ENCODE results near the gene KCNN2.
"Not testable (repeated sequence)": the region's sequence is repeated elsewhere in the genome, so short reads cannot be mapped to it uniquely, and the experiment has no call there.

The KCNN2 gene

GRCh38 chr5:114418176-114419066 lies 56.6 kb downstream of the KCNN2 start:
- in situ Hi-C loops (cut with HindIII; ENCODE audit: low sequenced_read_pairs) = no loop called here

DNA sequence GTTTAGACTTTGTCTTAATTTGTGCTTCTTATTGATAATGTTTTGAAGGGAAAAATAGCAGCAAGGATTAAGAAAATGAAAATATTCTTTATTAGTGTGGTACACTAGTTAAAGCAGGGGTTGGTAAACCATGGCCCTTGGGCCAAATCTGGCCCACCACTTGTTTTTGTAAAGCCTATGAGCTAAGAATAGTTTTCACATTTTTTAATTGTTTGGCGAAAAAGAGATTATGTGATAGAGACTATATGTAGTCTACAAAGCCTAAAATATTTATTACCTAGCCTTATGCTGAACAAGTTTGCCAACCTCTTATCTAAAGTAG lies 57.2 kb downstream of the KCNN2 start:
- in situ Hi-C loops (cut with HindIII; ENCODE audit: low sequenced_read_pairs) = no loop called here

DNA sequence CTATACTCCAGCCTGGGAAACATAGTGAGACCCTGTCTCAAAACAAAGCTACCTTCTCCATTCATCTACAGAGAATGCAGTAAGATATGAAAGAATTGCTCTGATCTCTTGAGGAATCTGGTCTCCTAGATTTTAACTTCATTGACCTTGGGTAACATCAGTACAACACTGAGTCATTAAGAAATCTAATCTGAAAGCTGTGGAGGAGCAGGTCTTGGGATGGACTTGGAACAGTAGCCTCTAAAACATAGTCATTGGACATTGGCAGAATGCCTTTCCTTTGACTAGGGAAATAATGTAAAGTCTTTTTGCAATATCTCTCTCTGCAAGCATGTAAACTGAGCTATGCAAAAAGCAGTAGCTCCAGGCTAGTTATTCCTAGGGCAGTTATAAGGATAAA lies 58.1 kb downstream of the KCNN2 start:
- in situ Hi-C loops (cut with HindIII; ENCODE audit: low sequenced_read_pairs) = no loop called here

DNA sequence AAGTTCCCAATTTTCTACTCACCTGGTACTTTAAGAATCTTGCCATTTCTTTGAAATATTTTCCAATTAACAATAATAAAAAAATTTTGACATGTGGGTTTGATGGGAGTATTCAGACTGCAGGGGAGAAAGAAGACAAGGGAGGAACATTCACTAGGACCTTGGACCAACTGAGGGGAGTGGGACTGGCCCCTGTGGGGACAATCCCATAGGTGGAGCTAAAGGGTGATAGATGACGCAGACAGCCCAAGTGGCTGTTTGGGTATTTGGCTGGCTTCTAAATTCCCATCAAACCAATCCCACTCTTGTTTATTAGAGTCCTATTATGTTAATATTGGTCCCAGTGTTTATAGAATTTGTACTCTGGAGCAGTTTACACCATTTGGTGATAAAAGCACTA lies 65.3 kb downstream of the KCNN2 start:
- in situ Hi-C loops (cut with HindIII; ENCODE audit: low sequenced_read_pairs) = no loop called here

- in situ Hi-C loops (cut with HindIII; ENCODE audit: low sequenced_read_pairs) = no loop called here
Measured at GRCh38 chr5:114430532-114430931, 68.7 kb downstream of the KCNN2 start.

- in situ Hi-C loops (cut with HindIII; ENCODE audit: low sequenced_read_pairs) = not testable (repeated sequence)
Measured at GRCh38 chr5:114432684-114433083, 70.8 kb downstream of the KCNN2 start.

GRCh38 chr5:114434396-114435219 lies 72.7 kb downstream of the KCNN2 start:
- in situ Hi-C loops (cut with HindIII; ENCODE audit: low sequenced_read_pairs) = no loop called here

DNA sequence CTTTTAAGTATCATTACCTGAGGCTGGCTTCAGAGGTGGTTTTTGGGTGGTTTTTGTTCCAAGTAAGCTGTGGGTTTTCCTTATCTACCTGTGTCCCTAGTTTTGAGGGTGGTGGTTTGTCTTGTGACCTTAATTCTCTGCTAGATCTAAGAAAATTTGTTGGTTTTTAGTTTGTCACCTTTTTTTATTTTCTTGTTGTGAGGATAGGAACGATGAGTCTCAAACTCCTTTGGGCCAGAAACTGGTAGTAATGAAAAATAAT lies 73.3 kb downstream of the KCNN2 start:
- in situ Hi-C loops (cut with HindIII; ENCODE audit: low sequenced_read_pairs) = no loop called here

- in situ Hi-C loops (cut with HindIII; ENCODE audit: low sequenced_read_pairs) = no loop called here
Measured at GRCh38 chr5:114435885-114436299, 74.0 kb downstream of the KCNN2 start.

DNA sequence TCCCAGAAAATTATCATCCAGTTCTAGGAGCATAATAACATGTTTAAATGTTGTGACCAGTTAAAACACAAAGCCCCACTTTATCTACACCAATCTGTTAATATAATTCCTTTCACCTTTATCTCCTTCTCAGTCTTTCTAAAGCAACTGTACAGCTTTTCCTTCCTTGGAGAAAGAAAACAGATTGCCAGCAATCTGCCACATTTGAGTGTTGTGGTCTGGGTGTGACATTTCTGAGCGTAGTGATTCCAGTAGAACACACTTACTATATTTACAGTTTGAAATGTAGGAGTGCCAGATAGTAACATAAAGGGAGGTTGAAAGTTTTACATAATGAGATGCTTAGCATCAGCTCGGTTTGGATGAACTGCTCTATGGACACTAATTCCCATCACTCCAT lies 76.1 kb downstream of the KCNN2 start:
- in situ Hi-C loops (cut with HindIII; ENCODE audit: low sequenced_read_pairs) = no loop called here

DNA sequence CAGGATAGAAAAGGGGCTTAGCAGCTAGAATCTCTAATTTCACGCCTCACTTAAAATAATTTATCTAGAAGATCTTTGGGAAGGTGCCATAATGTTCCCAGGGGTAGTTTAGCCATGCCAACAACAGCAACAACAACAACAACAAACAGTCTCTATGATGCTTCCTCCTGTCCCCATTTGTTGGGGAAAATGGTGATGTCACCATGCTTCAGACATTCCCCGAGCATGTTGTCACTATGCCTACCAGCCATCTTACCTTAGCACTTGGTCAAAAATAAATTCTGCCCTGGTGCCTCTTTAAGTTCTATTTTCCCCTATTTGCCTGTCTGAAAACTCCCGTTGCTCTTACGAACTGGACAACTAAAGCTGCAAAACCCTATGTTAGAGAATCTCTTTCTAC lies 76.6 kb downstream of the KCNN2 start:
- in situ Hi-C loops (cut with HindIII; ENCODE audit: low sequenced_read_pairs) = no loop called here

- in situ Hi-C loops (cut with HindIII; ENCODE audit: low sequenced_read_pairs) = no loop called here
Measured at GRCh38 chr5:114447084-114447773, 85.4 kb downstream of the KCNN2 start.

DNA sequence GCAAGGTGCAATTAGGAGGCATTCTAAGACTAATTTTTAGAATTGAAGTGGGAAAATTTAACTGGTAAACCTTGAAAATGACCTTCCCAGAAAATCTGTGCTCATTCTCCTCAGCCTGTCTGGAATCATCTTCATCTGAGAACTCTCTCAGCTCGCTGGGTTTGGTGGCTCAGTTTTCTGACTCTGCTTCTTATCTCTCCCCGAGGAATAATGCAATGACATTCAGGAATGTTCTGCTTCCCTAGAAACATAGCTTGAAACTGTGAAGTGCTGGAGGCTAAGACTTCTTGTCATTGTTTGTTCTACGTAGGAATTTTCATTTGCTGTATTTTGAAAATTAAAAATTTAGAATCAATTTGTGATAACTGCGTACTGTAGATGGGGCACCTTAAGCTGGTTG lies 86.6 kb downstream of the KCNN2 start:
- in situ Hi-C loops (cut with HindIII; ENCODE audit: low sequenced_read_pairs) = no loop called here

GRCh38 chr5:114449860-114450421 lies 88.1 kb downstream of the KCNN2 start:
- in situ Hi-C loops (cut with HindIII; ENCODE audit: low sequenced_read_pairs) = no loop called here

GRCh38 chr5:114450437-114450836 lies 88.6 kb downstream of the KCNN2 start:
- in situ Hi-C loops (cut with HindIII; ENCODE audit: low sequenced_read_pairs) = no loop called here

GRCh38 chr5:114458726-114459125 lies 96.9 kb downstream of the KCNN2 start:
- in situ Hi-C loops (cut with HindIII; ENCODE audit: low sequenced_read_pairs) = no loop called here

DNA sequence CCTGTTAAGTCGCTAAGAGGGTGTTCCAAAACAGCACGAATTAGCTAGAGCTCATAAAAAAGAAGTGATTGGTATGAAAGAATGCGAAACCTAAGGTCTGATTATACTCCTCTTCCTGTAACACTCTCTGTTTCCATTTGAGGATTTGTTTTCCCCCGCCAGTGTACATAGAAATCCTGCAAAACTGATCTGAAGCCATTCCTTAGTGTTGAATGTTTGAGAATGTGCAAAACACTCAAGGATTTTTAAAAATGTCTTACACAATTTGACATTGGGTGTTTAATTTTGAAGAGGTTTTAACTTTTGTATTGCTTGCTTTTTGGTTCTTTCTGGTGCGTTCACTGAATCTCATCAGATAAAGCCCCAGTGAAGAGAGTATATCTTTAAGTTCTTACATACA lies 105.3 kb downstream of the KCNN2 start:
- in situ Hi-C loops (cut with HindIII; ENCODE audit: low sequenced_read_pairs) = no loop called here

- in situ Hi-C loops (cut with HindIII; ENCODE audit: low sequenced_read_pairs) = no loop called here
Measured at GRCh38 chr5:114467729-114468128, 105.9 kb downstream of the KCNN2 start.

GRCh38 chr5:114469372-114469771 lies 107.5 kb downstream of the KCNN2 start:
- in situ Hi-C loops (cut with HindIII; ENCODE audit: low sequenced_read_pairs) = no loop called here

GRCh38 chr5:114471529-114471928 lies 109.7 kb downstream of the KCNN2 start:
- in situ Hi-C loops (cut with HindIII; ENCODE audit: low sequenced_read_pairs) = no loop called here

- in situ Hi-C loops (cut with HindIII; ENCODE audit: low sequenced_read_pairs) = no loop called here
Measured at GRCh38 chr5:114473541-114473940, 111.7 kb downstream of the KCNN2 start.

All from DLD1 (cell line).